OCI-LY3 (cell line): ENCODE measurements around the gene SNED1.

Experiments
- CTCF ChIP-seq: fragments of 200-600, 300-600 bp; sonication (generic); IDR thresholded peaks from 2 replicates; pipeline ENCODE4 v1.5.1; 2014; ENCODE audit warnings: antibody characterized with exemption, low read length, low read depth
- EZH2phosphoT487 ChIP-seq: fragments of 200-600 bp; shearing (Covaris generic); IDR thresholded peaks from 2 replicates; pipeline ENCODE4 v1.6.1; 2018; ENCODE audit warnings: antibody characterized with exemption, mixed run types, low read depth

GRCh38 chr2:240954436-240955305 lies 43.7 kb upstream of the SNED1 start:
- TF ChIP-seq CTCF (no peak), EZH2phosphoT487 (no peak)
